ENCODE data around the gene RELB. TPM values are rescaled to one million over a fixed set of nuclear protein-coding genes. Genes with fewer than 3 reads are reported as not detected.

RELB gene
- total RNA-seq, 1 experiment from 2014 or later, result 11.9 TPM

DNA sequence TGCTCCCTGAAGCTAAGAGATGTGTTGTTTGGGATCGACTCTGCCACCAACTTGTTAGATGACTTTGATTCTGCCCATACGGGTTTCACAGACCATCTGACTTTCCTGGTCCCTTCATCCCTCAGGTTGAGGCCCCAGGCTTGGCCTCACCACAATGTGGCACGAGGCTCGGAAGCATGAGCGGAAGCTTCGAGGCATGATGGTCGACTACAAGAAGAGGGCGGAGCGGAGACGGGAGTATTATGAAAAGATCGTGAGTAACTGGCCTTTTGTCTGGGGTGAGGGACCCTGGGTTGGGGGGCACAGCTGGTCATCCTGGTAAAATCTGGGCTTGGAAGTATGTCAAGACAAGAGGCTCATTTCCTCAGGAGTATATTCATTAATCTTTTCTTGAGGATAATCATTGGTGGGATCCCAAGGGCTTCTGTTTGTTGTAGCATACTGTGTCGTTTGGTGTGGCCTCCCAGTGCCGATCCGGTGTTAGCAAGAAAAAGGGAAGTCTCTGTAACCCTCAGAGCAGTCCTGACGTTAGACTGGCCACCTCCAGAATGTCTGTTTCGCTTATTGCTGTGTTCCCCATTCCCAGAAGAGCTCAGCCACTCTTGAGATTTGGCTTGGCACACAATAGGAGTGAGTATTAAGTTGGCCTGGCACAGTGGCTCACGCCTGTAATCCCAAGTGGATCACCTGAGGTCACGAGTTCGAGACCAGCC lies 39.0 kb downstream of the RELB start:
- peak overlapping the region; percentile 97 for H3K4me3 ChIP-seq (ENCODE audit: low read depth, low read length, poor library complexity, severe bottlenecking)
- no peaks in the 10 kb centered on the region for H3K27me3 ChIP-seq (replicated peaks; ENCODE audit: insufficient read depth, low read depth, low read length, poor library complexity)
- peaks cover 9% of the 10 kb centered on the region for H3K4me1 ChIP-seq (ENCODE audit: insufficient read depth, low read length, poor library complexity, severe bottlenecking)
- TF ChIP-seq, protein P1, sequence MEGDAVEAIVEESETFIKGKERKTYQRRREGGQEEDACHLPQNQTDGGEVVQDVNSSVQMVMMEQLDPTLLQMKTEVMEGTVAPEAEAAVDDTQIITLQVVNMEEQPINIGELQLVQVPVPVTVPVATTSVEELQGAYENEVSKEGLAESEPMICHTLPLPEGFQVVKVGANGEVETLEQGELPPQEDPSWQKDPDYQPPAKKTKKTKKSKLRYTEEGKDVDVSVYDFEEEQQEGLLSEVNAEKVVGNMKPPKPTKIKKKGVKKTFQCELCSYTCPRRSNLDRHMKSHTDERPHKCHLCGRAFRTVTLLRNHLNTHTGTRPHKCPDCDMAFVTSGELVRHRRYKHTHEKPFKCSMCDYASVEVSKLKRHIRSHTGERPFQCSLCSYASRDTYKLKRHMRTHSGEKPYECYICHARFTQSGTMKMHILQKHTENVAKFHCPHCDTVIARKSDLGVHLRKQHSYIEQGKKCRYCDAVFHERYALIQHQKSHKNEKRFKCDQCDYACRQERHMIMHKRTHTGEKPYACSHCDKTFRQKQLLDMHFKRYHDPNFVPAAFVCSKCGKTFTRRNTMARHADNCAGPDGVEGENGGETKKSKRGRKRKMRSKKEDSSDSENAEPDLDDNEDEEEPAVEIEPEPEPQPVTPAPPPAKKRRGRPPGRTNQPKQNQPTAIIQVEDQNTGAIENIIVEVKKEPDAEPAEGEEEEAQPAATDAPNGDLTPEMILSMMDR (conservative IDR thresholded peaks at IDR 0.05; ENCODE audit: low read depth, low read length), result no peak
- TF ChIP-seq EZH2 (IDR thresholded peaks at IDR 0.05; ENCODE audit: borderline replicate concordance, low read depth, low read length, poor library complexity, severe bottlenecking), result no peak
- intact Hi-C loops (cut with micrococcal nuclease; ENCODE audit: unreplicated experiment), result no loop called here
- H3K36me3 ChIP-seq (ENCODE audit: insufficient read depth, low read length, poor library complexity, severe bottlenecking), result peaks cover 53% of the 10 kb centered on the region
- H3K27ac ChIP-seq (ENCODE audit: low read depth, low read length, poor library complexity, severe bottlenecking), result peak overlapping the region; percentile 93
- TSS peak; percentile 48 for BruUV-seq (replicated peaks)
- DNase-seq (ENCODE audit: low spot score), result no peak
- ChIA-PET POLR2A (ENCODE audit: low non-redundant PET) (interaction anchor here (0.6 kb wide), 2 partner anchors 11 to 32 kb away, joined by 4 to 5 read pairs; no protein-coding TSS in a partner anchor), CTCF (interaction anchor here (2.5 kb wide), 1 partner anchor 19 kb away, joined by 16 read pairs; no protein-coding TSS in a partner anchor)
- H3K9me3 ChIP-seq (ENCODE audit: low read depth, low read length, poor library complexity, severe bottlenecking), result no peaks in the 10 kb centered on the region

- intact Hi-C loops (cut with micrococcal nuclease; ENCODE audit: unreplicated experiment), result no loop called here
- POLR2A ChIA-PET (ENCODE audit: low non-redundant PET), result interaction anchor here (0.6 kb wide), 1 partner anchor 10 kb away, joined by 4 read pairs; no protein-coding TSS in a partner anchor
- H3K27ac ChIP-seq (ENCODE audit: low read depth, low read length, poor library complexity, severe bottlenecking), result no peak overlapping the region
- TF ChIP-seq EZH2 (IDR thresholded peaks at IDR 0.05; ENCODE audit: borderline replicate concordance, low read depth, low read length, poor library complexity, severe bottlenecking), result no peak
- TF ChIP-seq, protein P1 (conservative IDR thresholded peaks at IDR 0.05; ENCODE audit: low read depth, low read length), result no peak
- no peak for DNase-seq (ENCODE audit: low spot score)
- peaks cover 56% of the 10 kb centered on the region for H3K36me3 ChIP-seq (ENCODE audit: insufficient read depth, low read length, poor library complexity, severe bottlenecking)
- H3K4me1 ChIP-seq (ENCODE audit: insufficient read depth, low read length, poor library complexity, severe bottlenecking), result peaks cover 9% of the 10 kb centered on the region
- BruUV-seq (replicated peaks), result no TSS peak
- H3K27me3 ChIP-seq (replicated peaks; ENCODE audit: insufficient read depth, low read depth, low read length, poor library complexity), result no peaks in the 10 kb centered on the region
- H3K4me3 ChIP-seq (ENCODE audit: low read depth, low read length, poor library complexity, severe bottlenecking), result no peak overlapping the region
- CTCF ChIA-PET, result no interaction called here
- H3K9me3 ChIP-seq (ENCODE audit: low read depth, low read length, poor library complexity, severe bottlenecking), result no peaks in the 10 kb centered on the region
Observed at GRCh38 chr19:45041125-45041524, 39.9 kb downstream of the RELB start.

DNA sequence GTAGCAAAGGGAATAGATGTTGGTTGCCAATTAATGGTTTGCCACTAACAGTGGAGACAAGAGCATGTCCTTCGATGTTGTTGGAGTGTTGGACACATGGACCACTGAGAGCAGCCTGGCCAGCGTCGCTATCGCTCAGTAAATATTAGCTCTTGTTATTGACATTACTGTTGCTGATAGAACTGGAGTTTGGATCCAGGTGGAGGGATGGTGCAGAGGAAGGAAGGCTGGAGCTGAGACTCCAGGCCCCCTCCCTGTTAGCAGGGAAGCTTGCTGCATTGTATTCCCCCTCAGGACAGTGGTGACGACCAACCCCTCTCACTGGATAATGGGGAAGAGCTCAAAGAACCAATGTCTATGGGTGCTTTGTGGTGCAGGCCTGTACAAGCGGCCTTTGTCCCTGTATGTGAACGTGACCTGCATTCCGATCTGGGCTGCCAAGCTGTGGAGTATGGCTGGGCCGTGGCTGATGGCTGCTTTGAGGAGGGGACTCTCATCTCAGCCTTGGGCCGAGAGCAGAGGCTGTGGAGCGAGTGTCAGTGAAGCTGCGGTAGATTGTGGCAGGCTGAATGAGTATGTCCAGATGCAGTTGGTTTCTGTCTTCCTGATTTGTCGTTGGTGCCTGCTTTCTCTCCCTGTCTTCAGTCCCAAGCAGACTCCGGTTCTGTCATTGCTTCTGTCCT lies 44.5 kb downstream of the RELB start:
- no peak overlapping the region for H3K4me3 ChIP-seq (ENCODE audit: low read depth, low read length, poor library complexity, severe bottlenecking)
- ChIA-PET POLR2A (ENCODE audit: low non-redundant PET) (no interaction called here), CTCF (no interaction called here)
- no peak overlapping the region for H3K27ac ChIP-seq (ENCODE audit: low read depth, low read length, poor library complexity, severe bottlenecking)
- no peaks in the 10 kb centered on the region for H3K27me3 ChIP-seq (replicated peaks; ENCODE audit: insufficient read depth, low read depth, low read length, poor library complexity)
- peaks cover 50% of the 10 kb centered on the region for H3K36me3 ChIP-seq (ENCODE audit: insufficient read depth, low read length, poor library complexity, severe bottlenecking)
- H3K4me1 ChIP-seq (ENCODE audit: insufficient read depth, low read length, poor library complexity, severe bottlenecking), result no peaks in the 10 kb centered on the region
- no peaks in the 10 kb centered on the region for H3K9me3 ChIP-seq (ENCODE audit: low read depth, low read length, poor library complexity, severe bottlenecking)
- no TSS peak for BruUV-seq (replicated peaks)
- DNase-seq (ENCODE audit: low spot score), result no peak
- TF ChIP-seq EZH2 (IDR thresholded peaks at IDR 0.05; ENCODE audit: borderline replicate concordance, low read depth, low read length, poor library complexity, severe bottlenecking), result no peak
- TF ChIP-seq, protein P1 (conservative IDR thresholded peaks at IDR 0.05; ENCODE audit: low read depth, low read length), result no peak
- intact Hi-C loops (cut with micrococcal nuclease; ENCODE audit: unreplicated experiment), result no loop called here

Data from A673 (cell line).